ENCODE results near the gene GAB4.
"Not testable (repeated sequence)": the region's sequence is repeated elsewhere in the genome, so short reads cannot be mapped to it uniquely, and the experiment has no call there.

Gene GAB4, protein sequence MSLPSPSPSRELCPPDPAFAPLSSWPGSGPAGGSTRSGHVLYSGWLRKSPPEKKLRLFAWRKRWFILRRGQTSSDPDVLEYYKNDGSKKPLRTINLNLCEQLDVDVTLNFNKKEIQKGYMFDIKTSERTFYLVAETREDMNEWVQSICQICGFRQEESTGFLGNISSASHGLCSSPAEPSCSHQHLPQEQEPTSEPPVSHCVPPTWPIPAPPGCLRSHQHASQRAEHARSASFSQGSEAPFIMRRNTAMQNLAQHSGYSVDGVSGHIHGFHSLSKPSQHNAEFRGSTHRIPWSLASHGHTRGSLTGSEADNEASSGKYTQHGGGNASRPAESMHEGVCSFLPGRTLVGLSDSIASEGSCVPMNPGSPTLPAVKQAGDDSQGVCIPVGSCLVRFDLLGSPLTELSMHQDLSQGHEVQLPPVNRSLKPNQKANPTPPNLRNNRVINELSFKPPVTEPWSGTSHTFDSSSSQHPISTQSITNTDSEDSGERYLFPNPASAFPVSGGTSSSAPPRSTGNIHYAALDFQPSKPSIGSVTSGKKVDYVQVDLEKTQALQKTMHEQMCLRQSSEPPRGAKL

DNA sequence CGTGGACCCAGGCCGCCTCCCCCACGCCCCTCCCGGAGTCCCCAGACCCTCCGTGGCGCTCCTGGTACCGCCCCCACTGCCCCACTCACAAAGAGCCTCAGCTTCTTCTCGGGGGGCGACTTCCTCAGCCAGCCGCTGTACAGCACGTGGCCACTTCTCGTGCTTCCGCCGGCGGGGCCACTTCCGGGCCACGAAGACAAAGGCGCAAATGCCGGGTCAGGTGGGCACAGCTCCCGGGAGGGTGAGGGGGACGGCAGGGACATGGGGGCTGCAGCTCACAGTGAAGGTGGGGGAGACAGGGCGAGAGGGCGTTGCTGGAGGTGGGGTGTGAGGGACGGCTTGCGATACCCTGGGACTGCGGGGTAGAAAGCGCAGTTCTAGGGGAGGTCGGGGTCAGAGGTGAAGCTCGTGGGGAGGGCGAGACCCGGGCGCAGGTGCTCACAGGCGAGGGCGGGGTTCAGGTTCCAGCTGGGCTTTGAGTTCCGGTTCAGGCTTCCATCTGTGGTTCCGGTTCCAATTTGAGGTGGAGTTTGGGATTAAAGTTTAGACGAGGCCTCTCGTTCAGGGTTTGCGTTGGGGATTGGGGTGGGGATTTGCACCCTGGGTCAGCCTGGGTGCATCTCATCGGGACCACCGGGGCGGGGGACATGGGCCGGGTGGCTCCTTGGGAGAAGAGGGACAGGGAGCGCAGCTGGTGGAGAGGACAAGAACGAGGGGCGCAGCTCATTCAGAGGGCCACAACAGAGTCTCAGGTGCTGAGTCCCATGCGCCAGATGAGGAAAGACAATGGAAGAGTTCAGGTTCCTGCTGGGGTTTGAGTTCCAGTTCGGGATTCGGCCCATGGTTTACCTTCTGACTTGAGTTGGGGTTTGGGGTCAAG lies at the start of gene GAB4:
GAB4 (minus strand) TSS at position 371 of the 880 bp plus-strand sequence; CDS start at position 263, 108 bp downstream.
- FAIRE-seq, result no peak

DNA sequence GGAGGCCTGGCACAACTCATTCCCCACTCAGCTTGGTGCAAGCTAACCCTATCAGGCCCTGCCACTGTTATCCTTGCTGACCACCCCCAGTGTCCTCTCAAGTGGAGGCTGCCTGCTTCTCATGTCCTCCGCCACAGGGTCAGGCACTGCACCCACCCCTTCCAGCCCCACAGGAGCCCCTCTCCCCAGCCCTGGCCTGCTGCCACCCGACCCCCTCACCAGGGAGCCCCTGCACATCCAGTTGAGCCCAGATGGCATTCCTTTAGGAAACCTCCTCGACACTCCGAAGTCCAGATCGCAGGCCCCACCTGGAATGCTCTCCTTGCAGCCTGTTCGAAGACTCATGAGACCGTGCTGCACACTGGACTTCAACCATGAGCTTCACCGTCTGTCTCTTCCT lies 48.8 kb upstream of the GAB4 start:
- no peak for FAIRE-seq

DNA sequence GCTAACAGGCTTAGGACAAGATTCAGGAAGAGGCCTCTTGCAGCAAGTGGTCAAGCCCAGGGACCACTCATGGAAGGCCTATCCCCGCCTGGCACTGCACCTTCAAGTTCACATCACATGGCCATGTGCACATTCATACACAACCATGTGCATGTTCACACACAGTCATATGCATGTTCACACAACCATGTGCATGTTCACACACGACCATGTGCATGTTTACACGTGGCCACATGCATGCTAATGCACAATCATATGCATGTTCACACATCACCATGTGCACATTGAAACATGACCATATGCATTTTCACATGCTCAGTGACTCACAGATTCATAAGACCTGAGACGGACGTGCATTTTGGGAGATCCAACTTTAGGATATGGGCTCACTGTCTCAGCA lies 48.0 kb upstream of the GAB4 start:
- no peak for FAIRE-seq

DNA sequence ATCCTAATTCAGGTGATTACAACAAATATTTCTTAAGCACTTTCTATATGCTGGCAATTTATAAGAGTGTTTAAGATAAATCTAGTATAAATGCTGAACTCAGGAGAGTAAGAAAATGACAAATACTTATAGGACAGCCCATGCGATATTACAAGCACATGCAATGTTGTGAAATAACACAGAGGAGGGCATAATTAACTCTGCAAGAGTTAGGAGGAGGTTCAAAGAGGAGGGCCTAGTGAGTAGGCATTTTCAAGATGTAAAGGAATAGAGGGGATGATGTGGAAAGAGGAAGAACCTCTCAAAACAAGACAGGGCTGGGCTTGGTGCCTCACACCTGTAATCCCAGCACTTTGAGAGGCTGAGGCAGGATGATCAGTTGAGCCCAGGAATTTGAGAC lies 39.6 kb upstream of the GAB4 start:
- FAIRE-seq, result no peak

DNA sequence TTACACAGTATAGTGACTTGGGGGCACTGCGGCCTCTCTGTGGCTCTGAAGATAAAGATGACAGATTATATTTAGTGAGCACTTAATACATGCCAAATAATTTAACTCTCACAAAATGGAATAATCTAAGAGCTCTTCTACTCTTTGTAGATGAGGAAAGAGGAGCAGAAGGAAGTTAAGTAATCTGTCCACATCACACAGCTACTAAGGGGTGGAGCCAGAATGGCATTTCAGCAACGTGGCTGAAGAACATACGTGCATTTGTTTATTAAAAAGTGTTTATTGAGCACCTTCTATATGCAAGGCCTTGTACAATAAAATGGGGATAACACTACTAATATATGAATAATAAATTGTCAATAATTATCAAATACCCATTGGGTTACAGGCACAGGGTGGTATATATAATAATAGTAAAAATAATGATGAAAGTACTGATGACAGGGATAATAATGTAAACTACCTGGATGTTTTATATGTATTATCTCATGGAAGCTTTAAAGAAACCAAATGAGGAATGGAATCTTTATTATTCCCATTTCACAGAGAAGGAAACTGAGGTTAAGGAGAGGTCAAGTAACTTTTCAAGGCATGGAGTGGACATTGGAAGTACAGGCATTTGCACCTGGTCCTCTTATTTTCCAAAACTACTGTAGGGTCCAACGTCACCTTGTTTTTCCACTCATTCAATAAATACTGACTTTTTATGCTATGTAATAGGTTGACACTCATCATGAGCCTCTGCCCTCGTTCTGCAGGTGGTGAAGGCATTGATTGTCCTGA lies 38.7 kb upstream of the GAB4 start:
- no peak for FAIRE-seq

DNA sequence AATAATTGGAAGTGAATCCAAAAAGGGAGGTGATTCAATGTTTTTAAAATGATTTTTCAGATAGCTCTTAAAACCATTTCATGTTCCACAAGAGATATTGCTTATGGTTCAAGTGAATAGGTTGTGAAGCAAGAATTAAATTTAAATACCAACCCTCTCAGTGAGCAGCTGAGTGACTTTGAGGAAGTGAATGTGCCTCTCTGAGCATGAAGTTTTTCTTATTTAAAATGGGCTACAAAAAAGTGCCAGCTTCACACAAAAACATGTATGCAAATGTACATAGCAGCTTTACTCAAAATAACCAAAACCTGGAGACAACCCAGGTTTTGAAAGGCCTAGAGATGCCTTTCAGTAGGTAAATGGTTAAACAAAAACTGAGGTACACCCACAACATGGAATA lies 35.5 kb upstream of the GAB4 start:
- no peak for FAIRE-seq

DNA sequence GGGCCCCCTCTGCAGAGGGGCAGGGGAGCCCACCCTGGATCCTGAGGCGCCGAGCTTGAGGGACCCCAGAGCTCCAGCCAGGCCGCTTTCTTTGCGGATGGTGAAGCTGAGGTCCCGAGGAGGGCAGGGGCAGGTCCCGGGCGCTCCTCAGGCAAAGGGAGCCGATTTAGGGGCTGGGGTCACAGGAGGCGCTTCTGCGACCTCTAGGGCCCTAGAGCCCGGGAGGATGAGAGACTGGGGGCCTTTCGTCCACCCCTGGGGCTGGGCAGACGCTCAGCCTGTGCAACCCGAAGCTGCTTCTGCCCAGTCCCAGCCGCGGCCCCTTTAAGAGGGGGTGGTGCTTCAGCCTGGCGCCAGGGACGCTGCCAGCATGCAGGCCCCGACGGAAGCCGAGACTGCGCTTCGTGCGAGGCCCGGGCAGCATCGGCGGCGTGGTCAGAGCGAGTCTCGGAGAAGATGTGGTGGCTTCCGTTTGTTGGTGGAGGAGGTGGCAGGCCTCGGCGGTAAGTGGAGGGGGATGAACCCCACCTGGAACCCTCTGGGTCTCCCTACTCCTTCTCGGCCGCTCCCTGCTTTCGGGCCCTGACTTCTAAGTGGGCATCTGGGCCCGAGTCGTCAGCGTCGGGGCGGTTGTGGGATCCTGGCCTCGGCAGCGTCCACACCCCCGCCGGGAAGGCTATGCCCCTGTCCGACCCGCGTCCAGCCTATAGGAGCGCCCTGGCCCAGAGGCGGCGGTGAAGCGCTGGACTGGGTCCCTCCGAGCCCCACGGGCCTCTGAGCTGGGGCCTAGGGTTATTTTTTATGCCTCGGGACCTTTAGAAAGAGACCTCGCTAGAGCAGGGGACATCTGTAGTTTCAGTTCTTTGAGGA lies 29.1 kb upstream of the GAB4 start:
- FAIRE-seq, result not testable (repeated sequence)

DNA sequence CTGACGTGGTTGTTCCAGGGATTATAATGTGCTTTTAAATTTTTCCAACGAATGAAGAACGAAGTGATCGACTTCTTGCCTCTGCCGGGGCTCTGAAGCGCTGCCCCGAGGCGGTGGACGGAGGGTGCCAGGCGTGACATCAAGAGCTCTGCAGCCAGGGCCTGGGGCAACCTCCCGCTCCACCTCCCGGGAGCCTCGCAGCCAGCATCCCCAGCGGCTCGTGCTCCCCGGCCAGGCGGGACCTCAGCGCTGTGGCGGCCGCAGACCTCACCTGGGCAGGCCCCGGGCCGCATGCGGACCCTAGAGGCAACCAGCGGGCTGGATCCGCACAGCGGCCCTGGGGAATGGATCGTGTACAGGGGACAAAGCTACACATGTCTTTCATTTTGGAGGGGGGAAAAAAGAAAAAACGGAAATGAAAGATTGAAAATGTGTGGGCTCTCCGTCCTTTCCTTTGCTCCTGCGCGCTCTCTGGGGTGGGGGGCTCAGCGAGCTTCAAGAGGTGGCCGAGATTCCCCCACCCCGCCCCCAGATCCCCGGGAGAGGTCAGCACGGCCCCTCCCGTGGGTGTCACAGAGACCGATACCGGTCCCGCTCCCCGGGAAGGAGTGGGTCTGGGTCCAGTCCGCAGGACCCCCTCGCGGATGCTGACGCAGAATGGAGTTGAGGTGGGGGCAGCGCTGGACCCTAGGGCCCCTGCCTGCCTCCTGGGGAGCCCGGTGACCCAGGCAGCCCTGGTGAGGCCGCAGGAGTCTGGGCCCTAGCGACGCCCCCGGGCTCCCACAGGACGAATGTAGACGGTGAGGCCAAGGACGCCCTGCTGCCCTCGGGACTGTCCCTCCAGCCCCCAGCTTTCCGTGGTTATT lies 28.2 kb upstream of the GAB4 start:
- not testable (repeated sequence) for FAIRE-seq

DNA sequence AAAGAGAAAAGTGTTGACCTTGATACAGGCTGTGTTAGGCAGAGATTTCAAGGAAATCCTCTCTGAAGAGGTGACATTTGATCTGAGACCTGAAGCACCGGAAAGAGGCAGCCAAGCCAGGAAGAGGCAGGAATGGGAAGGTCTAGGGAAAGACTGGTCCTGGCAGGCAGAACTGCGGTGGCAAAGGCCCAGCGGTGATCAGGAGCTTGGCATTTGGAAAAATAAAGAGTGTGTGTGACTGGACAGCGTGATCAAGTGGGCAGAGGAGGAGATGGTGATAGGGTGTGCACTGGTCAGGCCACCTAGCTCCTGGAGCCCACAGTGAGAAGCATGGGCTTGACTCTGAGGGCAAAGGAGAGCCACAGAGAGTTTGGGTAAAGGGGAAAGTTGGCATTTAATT lies 27.2 kb upstream of the GAB4 start:
- FAIRE-seq, result no peak

DNA sequence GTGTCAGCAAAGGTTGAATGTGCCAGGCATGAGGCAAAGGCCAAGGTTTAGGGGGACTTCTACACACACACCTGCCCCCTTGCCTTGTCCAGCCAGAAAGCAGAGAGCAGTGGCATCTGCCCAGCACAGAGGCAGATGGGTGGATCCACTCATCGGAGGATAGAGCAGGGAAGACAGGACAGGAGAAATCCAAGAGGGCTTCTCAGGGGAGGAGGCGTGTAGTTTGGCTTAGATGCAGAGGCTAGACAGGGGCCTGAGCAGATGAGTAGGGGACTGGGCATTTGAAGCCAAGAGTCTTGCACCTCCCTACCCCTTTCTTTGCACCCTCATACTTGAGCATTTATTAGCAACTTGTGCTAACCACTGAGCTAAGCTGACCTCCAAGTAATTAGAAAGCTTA lies 26.5 kb upstream of the GAB4 start:
- not testable (repeated sequence) for FAIRE-seq

DNA sequence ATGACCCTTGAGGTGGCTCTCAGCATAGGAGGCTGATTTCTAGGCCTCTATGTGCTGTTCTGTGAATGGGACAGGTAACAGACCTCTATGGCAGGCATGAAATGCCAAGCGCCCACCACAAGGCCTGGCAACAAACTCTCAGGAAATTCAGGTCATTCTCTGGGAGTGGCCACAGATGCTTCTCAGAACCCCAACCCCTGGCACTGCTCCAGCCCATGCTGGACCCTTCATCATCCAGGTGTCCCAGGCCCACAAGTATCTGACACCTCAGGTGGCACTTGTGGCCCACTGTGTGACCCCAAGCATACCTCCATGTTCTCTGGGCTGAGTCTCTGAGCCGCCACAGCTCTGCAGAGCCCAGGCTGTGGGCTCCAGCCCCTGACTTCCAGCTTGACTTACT lies 24.3 kb upstream of the GAB4 start:
- not testable (repeated sequence) for FAIRE-seq

DNA sequence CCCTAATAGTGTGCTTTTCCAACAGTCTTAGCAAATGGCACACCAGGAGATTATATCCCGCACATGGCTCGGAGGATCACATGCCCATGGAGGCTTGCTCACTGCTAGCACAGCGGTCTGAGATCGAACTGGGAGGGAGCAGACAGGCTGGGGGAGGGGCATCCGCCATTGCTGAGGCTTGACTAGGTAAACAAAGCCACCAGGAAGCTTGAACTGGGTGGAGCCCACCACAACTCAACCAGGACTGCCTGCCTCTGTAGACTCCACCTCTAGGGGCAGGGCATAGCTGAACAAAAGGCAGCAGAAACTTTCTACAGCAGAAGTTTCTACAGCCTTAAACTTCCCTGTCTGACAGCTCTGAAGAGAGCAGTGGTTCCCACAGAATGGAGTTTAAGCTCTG lies 16.4 kb upstream of the GAB4 start:
- FAIRE-seq, result not testable (repeated sequence)

DNA sequence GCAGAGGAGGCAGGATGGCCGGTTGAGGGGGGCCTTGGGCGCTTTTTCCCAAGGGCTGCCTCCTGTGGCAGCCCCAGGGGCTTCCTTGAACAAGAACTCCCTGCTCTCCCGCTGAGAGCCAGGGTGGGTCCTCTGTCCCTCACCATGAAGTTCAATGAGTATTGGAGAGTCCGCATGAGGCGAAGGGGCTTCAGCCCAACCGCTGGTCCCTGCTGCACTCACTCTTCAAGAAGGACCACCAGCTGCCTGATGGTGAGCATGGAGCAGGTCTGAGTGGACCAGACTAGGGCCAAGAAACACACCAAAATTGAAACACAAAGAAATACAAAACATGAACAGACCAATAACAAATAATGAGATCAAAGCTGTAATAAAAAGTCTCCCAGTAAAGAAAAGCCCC lies 7.5 kb upstream of the GAB4 start:
- FAIRE-seq, result not testable (repeated sequence)

DNA sequence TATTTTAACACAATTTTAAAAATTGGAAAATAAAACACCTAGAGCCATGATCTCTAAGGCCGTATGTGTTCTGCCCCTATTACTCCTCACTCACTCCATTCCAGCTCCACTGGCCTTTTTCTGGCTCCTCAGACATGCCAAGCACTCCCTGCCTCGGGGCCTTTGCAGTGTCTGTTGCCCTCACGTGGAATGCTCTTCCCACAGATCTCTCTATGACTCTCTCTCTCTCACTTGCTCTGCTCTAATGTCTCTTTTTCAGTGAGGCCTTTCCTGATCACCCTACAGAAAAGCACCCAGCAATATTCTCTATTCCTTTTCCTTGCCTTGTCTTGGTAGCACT lies 6.0 kb upstream of the GAB4 start:
- not testable (repeated sequence) for FAIRE-seq

DNA sequence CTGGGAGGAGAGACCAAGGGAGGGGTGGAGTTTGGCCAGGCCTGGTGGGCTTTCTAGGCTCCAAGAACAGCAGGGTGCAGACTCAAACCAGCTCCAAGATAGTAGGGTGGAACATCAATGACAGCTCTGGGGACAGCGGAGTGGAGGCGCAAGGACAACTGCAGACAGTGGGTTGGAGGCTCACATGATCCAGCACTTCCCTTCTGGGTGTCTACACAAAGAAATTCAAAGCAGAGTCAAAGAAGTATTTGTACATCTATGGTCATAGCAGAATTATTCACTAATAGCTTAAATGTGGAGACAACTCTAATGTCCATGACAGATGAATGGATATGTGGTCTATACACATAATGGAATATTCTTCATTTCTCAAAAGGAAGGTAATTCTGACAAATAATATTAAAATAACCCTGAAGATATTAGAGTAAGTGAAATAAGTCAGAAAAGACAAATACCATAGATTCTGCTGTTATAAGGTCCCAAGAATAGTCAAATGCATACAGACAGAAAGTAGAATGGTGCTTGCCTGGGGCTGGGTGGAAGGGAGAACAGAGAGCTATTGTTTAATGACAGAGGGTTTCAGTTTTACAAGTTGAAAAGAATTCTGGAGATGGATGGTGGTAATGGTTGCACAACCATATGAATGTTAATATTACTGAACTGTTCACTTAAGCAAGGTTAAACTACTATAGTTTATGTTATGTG lies 5.5 kb upstream of the GAB4 start:
- FAIRE-seq, result no peak

DNA sequence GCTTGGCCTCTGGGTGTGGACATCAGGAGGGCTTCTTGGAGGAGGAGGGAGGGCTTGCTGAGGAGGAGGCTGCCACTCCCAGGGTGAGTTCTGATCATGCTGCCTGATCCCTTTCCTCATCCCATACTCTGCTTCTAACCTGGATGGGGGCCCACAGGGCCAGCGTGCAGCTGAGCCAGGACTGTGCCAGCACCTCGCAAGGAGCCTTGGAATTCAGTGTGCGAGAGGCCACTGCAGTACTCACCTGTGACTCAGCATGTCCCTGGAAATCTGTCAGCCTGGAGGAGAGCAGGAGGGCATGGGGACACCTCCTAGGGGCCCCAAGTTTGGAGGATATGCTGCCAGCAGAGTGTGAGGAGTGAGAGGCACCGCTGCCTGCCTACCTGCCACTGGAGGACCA lies 4.2 kb upstream of the GAB4 start:
- no peak for FAIRE-seq

DNA sequence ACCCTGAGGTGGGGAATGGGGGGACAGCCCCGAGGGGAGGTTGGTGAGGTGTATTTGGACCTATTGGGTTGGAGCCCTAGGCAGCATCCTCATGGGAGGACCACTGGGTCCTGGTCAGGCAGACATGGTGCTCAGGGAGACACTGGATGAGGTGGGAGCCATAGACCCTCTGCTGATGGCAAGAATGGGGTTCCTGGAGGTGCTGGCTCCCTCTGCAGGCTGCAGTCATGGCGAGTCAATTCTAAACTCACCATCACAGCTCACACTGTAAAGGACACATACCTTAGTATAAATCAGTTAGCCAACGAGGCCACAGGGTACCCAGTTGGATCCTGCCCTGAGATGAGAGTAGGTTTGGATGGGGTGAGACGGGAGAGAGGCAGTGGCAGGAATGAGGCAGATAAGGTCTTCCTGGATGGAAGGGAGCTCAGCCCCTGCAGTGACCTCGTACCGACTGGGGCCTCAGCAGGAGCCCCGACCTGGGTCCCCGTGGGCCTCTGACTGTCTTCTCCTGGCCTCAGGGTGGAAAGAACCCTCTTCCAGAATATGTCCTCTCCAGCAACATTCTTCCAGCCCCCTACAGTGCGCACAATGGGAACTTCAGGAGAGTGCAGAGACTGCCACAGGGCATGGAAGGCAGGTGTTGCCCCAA lies 1.7 kb upstream of the GAB4 start:
- FAIRE-seq, result no peak

DNA sequence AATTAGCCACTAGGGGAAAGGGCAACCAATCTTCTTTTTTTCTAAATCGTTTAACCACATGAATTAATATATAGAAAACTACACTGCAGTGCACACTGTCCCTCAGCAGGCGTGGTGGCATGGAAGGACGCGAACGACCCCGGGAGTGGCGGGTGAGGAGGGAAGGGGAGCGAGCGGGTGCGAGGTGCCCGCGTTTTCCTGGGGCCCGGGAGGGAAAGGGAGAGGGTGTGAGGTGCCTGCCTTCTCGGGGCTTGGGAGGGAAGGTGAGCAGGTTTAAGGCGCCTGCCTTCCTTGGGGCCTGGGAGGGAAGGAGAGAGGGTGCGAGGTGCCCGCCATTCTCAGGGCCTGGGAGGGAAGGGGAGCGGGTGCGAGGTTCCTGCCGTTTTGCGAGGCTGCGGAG lies 765 bp downstream of the GAB4 start:
- FAIRE-seq, result no peak

DNA sequence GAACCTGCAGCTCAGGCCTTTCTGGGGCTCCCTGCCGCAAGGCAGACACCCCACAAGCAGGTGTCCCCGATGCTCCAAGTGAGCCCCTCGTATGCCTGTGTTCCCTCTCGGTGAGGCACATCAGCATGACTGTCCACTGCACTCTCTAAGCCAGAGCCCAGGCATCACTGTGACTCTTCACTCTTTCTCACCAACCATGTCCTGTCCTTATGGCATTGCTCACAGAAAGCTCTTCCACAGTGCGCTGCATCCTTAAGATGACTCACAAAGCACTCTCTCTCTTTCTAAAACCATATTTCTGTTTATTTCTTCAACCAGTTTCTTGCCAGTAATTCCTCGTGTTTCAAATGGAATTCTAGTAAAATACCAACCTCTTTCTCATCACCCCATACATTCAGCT lies 18.1 kb downstream of the GAB4 start:
- no peak for FAIRE-seq

DNA sequence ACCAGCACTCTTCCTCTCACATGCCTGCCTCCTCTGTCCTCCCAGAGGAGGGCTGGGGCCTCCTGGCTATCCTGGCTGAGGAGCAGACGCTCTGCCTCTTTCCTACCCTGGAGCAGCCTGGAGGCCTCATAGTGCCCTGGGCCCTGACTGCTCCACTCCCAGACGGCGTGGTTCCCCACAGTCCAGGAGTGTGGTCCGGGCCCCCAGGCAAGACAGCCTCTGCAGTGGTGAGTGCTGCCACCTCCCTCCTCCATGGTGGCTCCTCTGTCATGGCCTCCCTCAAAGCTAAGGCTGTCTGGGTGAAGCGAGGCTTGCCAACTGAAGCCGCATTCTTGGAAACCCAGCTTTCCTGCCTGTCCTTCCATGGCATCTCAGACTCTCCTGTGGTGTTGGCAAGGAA lies 19.8 kb downstream of the GAB4 start:
- FAIRE-seq, result no peak
